Measurements from ENCODE around the gene PRKAR2B.

GRCh38 chr7:107138696-107139420 is 94.4 kb downstream of the PRKAR2B start:
- TF ChIP-seq, protein P1, sequence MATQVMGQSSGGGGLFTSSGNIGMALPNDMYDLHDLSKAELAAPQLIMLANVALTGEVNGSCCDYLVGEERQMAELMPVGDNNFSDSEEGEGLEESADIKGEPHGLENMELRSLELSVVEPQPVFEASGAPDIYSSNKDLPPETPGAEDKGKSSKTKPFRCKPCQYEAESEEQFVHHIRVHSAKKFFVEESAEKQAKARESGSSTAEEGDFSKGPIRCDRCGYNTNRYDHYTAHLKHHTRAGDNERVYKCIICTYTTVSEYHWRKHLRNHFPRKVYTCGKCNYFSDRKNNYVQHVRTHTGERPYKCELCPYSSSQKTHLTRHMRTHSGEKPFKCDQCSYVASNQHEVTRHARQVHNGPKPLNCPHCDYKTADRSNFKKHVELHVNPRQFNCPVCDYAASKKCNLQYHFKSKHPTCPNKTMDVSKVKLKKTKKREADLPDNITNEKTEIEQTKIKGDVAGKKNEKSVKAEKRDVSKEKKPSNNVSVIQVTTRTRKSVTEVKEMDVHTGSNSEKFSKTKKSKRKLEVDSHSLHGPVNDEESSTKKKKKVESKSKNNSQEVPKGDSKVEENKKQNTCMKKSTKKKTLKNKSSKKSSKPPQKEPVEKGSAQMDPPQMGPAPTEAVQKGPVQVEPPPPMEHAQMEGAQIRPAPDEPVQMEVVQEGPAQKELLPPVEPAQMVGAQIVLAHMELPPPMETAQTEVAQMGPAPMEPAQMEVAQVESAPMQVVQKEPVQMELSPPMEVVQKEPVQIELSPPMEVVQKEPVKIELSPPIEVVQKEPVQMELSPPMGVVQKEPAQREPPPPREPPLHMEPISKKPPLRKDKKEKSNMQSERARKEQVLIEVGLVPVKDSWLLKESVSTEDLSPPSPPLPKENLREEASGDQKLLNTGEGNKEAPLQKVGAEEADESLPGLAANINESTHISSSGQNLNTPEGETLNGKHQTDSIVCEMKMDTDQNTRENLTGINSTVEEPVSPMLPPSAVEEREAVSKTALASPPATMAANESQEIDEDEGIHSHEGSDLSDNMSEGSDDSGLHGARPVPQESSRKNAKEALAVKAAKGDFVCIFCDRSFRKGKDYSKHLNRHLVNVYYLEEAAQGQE (IDR thresholded peaks at IDR 0.05; ENCODE audit: insufficient read depth in 1 of 2, low read depth in 2 of 2, low read length in 2 of 2), result no peak
- no peak for TF ChIP-seq TAF1 (IDR thresholded peaks at IDR 0.05; ENCODE audit: borderline replicate concordance, insufficient read depth, low read length)
- TF ChIP-seq POLR2AphosphoS5 (IDR thresholded peaks at IDR 0.05; ENCODE audit: low read depth, low read length), result no peak
- TF ChIP-seq FOXP2 (optimal IDR thresholded peaks at IDR 0.05; ENCODE audit: borderline replicate concordance, extremely low read depth, extremely low read length, insufficient read depth), result no peak

Measured in PFSK-1 (cell line).